GM12892 (cell line): ENCODE data around the gene INTS6.

Experiments used
- POLR2A ChIP-seq: IDR thresholded peaks from 2 replicates; pipeline ENCODE4 v1.6.1; 2011; ENCODE audit warnings: low read depth, low read length, control low read depth
- POLR2AphosphoS5 ChIP-seq: IDR thresholded peaks from 2 replicates; pipeline ENCODE4 v1.6.1; 2011; ENCODE audit warnings: low read depth, low read length, control low read depth

DNA sequence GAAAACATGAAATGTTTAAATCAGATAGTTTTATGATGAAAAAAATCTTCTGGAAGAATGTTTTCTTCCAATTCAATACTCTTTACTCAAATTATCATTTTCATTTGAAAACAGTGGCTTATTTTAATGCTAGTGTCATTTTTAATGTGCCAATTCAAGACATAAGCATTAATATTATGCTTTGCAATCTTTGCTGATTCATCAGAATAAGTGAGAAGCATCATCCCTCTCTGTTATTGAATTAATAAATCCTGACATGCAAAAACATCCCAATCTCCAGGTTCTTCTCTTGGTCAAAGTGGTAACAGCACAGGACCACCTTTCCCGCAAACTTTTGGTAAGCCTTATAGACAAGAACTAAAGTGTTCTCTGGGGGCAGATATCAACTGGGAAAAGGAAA lies 3.8 kb downstream of the INTS6 start:
- TF ChIP-seq POLR2AphosphoS5: no peak
- no peak for TF ChIP-seq POLR2A
